Epithelial cell of proximal tubule (primary cell): ENCODE data around the gene SEC23B. TPM values are rescaled to one million over a fixed set of nuclear protein-coding genes. Genes with fewer than 3 reads are reported as not detected.

Experiments used
- DNase-seq: peaks from one replicate; pipeline ENCODE4 v3.0.0-alpha.2; 2011; ENCODE audit warnings: low read depth
- H3K4me3 ChIP-seq: 2 replicates; pipeline ENCODE4 v1.5.1; 2011; ENCODE audit warnings: low read depth, mild to moderate bottlenecking, low read length
- CTCF ChIP-seq: conservative IDR thresholded peaks from 2 replicates; pipeline ENCODE4 v1.5.1; 2012; ENCODE audit warnings: low read depth, mild to moderate bottlenecking, low read length
- total RNA-seq: library from RNA; depleted of rRNA; stranded (reverse); fragments of >200 nt; gene quantifications from 2 replicates; pipeline ENCODE4 v1.2.3, GENCODE V29; 2015

SEC23B gene
- total RNA-seq, 1 donor from 2014 or later: 50.8 TPM

DNA sequence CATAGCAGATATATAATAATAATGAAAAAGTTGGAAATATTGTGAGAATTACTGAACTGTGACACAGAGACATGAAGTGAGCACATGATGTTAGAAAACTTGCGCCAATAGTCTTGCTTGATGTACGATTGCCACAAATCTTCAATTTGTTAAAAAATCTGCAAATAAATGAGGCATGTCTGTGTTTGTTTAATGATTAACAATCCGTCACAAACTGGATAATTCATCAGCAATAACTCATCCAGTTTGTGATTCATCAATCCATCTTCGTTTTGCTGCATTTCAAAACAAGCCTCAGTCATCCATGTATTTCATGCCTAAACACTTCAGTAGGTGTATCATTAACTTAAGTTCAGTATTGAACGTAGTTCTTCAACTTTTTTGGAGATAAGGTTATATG, 34.0 kb downstream of the SEC23B start:
- peak; percentile 91 for DNase-seq
- no peak for TF ChIP-seq CTCF
- no peak overlapping the region for H3K4me3 ChIP-seq

DNA sequence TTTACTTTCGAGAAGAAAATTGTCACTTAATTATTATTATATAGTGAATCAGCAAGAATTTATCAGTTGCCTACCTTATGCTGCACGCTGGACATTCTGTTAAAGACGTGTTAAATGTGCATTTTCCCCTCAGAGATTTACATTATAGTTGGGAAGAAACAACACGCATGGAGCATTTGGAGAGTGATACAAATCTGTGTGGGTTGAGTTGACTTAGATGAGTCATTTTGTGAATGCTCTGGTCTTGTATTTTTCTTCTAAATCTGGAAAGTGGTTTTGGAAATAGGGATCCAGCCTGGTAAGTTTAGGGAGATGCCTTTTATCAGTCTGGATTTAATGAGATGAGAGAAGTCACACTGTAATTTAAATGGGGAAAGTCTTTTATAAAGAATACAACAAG, 35.5 kb downstream of the SEC23B start:
- TF ChIP-seq CTCF: no peak
- H3K4me3 ChIP-seq: no peak overlapping the region
- no peak for DNase-seq

- no peak overlapping the region for H3K4me3 ChIP-seq
- no peak for TF ChIP-seq CTCF
- no peak for DNase-seq
These were observed 36.2 kb downstream of the SEC23B start for GRCh38 chr20:18543932-18544331.

DNA sequence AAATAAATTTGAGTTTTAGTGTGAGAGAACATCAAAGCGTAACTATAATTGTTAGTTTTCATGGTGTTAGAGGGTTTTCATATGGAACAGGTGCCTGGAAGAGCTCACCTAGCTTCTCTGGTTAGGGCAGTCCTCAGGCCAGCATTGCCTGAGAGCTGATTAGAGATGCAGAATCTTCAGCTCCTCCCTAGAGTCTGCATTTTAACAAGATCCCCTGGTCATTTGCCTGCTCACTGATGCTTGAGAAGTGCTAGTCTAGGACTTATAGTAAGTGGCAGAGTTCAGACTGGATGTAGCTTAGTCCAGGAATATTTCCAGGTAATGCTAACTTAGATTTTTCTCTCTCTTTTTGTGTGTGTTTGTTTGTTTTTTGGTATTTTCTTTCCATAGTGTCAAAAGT, 37.8 kb downstream of the SEC23B start:
- no peak for DNase-seq

DNA sequence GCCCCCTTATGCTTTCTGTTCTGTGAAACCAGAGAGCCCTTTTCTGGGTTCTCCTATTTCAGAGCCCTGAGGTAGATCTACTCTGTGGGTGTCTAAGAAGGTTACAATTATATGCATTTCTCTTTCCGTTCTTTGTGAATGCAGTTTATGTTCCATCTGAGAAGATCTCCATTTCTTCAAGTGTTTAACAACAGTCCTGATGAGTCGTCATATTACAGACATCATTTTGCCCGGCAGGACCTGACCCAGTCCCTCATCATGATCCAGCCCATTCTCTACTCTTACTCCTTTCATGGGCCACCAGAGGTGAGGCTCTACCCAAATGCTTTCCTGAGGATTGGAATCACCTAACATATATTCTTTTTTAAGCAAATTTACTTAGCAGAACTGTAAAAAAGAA, 40.7 kb downstream of the SEC23B start:
- no peak for TF ChIP-seq CTCF
- H3K4me3 ChIP-seq: no peak overlapping the region
- no peak for DNase-seq

More for the DNA sequence above, 37.8 kb downstream of the SEC23B start:
- no peak overlapping the region for H3K4me3 ChIP-seq
- TF ChIP-seq CTCF: no peak

- TF ChIP-seq CTCF: no peak
- DNase-seq: no peak
- H3K4me3 ChIP-seq: no peak overlapping the region
These were observed 46.0 kb downstream of the SEC23B start for GRCh38 chr20:18553746-18554145.

DNA sequence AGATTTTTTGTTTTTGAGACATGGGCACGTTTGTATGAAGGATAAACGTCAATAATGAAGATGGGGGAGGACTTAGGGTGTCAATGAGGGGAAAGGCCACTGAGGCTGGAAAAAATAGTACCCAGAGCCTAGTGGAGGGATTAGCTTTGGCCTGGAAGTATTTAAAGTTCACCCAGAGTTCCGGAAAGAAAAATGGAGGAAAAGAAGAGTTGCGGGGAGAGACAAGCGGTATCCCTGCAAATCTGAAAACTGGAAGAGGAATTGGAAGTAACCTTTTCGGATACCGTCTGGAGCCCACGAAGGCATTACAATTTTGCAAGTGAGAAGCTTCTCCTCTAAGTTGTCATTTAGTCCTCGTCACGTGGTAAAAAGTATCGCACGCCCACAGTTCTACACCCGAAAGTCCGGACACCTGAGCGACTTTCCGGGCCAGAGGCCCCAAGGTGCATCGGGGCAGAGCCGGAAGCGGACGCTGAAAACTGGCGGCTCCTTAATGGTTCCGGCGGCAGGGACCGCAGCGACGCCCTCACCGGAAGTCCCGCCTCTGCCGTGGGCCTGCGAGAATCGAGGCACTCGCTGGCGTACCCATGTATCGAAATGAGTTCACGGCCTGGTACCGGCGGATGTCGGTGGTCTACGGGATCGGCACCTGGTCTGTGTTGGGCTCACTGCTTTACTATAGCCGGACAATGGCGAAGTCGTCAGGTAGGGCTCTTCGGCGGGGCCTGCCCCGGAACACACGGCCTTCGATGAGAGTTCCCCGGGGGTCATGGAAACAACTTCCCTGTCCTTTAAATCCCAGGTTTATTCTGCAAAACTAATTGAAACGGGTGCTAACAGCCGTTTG, 59.4 kb downstream of the SEC23B start, which contains the start of gene SMIM26:
Gene SMIM26 (plus strand): TSS at position 541 of the 847 bp plus-strand sequence. CDS start 47 bp downstream, at position 588.
- TF ChIP-seq CTCF: no peak
- peak within 1 kb of the TSS; percentile 86 for H3K4me3 ChIP-seq
- peak; percentile 46 for DNase-seq
